DMS153 (cell line): ENCODE measurements around the gene CUL9.

ENCODE experiments used
- DNase-seq: peaks from one replicate; lab custom pipeline; 2025; lab: John Stamatoyannopoulos, UW

The CUL9 gene

DNA sequence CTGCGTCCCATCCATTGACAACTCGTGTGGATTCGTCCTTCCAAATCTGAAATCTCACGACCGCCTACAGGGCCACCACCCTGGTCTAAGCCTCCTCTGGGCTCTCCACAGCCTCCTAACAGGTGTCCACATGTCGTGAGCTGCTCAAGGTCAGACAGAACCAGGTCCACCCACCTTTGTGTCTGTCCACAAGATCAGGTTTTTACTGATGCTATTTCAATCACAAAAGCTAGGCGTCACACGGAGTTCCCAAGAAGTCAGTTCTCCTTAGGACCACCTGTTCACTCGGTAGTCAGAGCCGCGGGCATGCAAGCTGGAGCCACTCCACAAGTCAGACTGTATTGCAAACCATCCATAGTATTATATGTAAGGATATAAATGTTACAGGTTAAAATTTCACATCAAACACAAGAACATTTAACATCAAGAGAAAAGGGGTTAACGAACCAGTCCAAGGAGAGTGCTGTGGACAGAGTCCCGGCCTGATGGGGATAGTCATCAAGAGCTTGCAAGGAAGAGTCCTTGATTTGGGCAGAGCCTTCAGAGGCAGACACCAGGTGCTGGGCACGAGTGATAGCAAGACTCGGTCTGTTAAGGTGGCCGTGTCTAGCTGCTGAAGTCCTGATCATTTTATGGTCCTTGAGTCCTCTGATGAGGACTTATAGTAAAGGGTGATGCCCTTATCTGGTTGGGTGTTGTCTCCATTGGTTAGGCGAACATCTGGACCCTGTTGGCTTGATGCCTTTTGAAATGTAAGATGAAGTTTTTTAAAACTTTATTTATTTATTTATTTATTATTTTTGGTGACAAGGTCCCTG is 48.0 kb downstream of the CUL9 start:
- DNase-seq: no peak

DNA sequence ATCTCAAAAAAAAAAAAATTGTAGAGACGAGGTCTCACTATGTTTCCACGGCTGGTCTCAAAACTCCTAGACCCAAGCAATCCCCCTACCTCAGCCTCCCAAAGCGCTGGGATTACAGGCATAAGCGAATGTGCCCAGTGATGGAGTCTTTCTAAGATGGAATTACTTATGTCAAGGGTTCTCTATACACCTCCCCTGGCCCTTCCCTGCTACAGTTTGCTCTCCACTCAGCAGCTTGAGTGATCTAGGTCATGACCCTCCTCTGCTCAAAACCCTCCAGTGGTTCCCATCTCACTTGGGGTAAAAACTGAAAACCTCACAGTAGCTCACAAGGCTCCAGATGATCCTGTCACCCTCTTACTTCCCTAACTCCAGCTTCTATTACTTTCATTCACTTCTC is 49.1 kb downstream of the CUL9 start:
- no peak for DNase-seq

DNA sequence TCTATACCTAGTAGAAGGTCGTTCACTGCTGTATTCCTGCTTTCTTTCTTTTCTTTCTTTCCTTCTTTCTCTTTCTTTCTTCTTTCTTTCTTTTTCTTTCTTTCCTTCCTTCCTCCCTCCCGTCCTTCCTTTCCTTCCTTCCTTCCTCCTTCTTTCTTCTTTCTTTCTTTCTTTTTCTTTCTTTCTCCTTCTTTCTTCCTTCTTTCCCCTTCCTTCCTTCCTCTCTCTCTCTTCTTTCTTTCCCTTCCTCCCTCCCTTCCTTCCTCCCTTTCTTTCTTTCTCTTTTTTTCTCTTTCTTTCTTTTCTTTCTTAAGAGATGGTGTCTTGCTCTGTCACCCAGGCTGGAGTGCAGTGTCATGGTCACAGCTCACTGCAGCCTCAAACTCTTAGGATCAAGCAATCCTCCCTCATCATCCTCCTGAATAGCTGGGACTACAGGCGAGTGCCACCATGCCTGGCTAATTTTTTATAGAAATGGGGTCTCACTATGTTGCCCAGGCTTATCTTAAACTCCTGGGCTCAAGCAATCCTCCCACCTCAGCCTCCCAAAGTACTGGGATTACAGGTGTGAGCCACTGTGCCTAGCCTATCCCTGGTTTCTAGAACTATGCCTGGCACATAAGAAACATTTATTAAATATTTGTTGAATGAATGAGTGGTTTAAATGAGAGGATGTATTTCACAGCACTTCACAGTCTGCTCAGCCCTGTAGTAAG is 49.9 kb downstream of the CUL9 start:
- no peak for DNase-seq

DNA sequence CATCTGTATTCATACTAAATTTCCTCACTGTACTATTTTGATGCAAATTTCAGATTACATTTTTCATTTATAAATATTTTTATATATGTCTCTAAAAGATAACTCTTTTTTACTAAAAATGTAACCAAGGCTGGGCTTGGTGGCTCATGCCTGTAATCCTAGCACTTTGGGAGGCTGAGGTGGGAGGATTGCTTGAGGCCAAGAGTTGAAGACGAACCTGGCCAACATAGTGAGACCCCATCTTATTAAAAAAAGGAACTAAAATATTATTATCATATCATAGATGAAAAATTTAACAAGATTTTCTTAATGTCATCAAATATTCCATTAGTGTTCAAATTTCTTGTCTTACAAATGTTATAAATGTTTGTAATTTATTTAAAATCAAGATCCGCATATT is 53.8 kb downstream of the CUL9 start:
- DNase-seq: no peak

DNA sequence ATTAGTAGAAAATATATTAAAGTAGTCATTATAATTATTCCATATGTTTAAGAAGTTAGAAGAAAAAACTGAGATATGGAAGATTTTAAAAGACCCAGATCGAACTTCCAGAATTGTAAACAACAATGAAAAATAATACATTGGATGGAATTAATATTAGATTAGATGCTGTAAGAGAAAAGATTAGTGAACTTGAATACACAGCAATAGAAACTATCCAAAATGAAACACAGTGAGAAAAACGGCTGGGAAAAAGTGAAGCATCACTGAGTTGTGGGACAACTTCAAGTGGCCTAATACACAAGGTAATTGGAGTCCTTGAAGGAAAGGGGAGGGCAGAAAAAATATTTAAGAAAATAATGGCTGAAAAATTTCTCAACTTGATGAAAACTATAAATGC is 57.1 kb downstream of the CUL9 start:
- no peak for DNase-seq

DNA sequence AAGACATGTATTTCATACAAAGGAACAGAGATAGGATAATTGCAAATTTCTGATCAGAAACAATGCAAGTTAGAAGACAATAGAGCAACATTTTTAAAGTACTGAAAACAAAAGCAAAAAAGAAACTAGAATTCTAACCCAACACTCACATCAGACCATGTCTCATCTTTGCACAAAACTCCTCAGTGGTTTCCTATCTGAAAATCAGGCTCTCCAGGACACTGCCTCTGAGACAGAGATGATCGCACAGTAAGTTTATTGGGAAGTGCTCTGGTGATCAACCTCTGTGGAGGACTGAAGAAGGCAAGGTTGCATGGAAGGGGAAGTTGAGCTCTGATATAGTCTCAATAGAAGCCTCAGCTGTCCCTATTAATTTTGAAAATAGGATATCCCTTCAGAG is 59.0 kb downstream of the CUL9 start:
- DNase-seq: no peak

DNA sequence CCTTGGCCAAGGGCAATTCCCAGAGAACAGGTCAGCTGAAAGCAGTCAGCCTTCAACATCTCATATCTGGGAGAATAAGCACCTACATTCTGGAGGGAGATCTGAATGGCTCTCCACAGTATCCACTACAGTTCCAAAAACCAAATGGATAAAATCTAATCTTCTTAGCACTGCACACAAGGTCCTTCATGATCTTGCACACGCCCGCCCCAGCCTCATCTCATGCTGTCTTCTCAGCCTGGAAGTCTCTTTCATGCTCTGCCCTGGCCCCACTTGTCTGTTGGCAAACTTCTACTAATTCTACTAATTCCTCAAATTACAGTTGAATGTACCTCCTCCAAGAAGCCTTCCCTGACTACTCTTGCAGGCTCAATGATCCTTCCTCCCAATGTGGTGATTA is 59.5 kb downstream of the CUL9 start:
- DNase-seq: no peak

DNA sequence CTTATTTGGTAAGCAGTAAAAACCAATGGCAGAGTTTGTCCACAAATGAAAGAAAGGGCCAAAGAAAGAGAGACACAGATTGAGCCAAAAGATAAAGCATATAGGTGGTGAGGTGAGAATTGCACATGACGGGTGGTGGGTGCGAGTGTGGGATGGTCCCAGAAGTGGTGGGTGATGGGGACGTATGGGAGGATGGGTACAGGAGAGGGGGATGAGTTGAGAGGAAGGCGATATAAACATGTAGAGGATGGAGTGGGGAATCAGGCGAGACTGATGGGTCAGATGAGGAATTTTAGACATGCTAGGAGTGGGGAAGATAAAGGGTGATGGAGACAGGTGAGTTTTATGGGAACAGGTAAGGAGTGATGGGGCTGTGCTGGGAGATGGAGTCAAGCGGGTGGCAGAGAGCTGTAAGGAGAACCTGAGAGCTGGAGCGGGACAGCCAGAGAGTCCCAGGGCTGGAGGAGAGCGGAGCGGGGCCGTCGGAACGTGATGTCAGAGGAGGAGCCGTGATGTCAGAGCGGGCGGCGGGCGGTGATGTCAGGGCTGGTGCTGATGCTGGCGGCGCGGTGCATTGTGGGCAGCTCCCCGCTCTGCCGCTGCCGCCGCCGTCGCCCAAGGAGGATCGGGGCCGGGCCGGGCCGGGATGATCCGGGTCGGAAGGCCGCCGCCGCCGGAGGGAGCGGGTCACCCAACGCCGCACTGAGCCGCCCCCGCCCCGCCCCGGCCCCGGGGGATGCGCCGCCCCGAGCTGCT is 61.1 kb downstream of the CUL9 start, which contains the start of gene TTBK1:
TTBK1 (plus strand) TSS at position 574 of the 756 bp plus-strand sequence. CDS start 3,180 bp downstream, outside the sequence.
- no peak for DNase-seq

DNA sequence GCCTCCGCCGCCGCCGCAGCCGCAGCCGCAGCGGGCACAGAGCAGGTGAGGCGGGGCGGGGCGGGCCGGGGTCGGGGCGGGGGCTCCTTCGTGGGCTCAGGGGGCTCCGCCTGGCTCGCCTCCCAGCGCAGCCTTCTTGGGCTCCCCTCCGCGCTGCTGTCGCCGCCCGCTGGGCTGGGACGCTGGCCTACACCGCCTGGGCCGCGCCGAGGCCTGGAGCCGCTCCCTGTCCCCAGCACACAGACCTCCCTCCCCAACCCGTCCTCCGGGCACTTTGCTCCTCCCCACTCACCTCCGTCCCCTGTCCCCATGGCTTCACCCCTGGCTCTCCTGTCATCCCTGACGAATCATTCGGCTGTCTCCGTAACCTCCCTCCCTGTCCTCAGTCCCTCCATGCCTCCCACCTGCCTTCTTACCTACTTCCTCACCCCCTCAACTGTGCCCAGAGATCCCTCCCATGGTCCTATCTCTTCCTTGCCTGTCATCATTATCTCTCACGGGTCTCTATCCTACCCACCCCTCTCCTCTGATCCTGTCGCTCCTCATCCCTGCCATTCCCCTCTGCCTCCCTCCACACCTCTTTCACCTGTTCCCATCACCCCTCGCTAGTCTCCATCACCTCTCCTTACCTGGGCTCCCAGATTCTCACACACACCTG is 61.8 kb downstream of the CUL9 start:
- DNase-seq: no peak

DNA sequence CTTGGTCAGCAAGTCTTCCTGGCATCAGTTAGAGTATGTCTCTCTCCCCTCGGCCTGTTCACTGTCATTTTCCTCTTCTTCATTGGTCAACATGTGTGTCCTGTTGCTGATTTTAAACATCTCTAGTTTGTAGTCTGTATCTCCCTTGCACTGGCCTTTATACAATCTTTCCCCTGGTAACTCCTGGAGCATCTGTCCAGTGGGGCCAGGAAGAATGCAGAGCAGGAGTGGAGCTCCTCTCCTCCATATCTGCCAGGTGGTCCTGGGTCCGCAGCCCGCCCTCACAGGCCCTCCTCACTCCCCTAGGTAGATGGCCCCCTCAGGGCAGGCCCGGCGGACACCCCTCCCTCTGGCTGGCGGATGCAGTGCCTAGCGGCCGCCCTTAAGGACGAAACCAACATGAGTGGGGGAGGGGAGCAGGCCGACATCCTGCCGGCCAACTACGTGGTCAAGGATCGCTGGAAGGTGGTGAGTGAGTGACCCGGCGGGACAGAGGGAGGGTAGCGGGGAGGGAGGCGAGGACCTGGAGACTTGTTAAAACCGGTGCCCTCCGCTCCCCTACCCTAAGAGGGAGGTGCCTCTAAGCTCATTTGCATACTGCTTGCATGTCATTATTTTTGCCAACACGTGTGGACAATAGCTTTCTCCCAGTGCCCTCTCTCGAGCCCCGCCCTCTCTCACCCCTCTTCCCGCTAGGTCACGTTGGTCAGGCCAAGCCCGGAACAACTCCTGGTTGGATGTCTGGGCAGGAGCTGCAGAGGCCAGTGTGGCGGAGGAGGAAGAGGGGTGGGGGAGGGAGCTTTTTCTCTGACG is 64.5 kb downstream of the CUL9 start:
- peak; percentile 75 for DNase-seq

DNA sequence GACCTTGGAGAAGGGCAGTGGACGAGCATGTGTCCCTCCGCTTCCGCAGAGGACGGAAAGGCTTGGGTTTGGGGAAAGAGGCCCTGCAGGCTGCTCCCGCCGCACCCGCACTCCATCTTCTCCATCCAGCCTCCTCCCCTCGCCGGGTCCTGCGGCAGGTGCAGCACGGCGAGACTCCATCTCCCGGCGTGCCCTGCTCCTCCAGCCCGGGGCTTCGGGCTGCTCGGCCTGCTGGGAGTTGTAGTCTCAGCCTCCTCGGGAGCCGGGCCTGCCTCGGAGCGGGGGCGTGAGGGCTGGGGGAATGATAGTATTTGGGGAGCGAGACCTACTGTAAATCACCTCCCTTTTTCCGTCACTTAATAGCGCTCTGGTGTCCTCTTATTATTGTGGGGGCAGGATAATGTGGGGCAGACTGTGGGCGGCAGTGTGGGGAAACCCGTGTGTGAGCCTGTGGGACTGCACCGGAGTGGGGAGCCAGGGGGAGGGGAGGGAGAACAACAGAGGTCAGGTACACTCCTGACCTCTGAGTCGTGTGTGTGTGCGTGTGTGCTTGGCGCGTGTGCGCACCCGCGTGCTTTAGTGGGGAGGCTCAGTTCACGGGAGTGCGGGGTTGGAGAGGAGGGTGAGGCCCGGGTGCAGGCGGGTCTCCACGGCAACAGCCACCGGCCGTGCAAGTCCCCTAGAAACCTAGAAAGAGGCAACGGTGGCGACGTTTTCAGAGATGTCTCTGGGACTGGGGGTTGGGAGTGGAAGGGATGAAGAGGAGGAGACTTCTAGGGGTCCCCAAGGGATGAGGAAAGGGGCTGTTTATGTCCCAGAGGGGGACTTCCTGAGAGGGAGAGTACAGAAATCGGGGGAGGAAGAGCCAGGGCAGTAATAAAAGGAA is 65.4 kb downstream of the CUL9 start:
- DNase-seq: peak; percentile 75

DNA sequence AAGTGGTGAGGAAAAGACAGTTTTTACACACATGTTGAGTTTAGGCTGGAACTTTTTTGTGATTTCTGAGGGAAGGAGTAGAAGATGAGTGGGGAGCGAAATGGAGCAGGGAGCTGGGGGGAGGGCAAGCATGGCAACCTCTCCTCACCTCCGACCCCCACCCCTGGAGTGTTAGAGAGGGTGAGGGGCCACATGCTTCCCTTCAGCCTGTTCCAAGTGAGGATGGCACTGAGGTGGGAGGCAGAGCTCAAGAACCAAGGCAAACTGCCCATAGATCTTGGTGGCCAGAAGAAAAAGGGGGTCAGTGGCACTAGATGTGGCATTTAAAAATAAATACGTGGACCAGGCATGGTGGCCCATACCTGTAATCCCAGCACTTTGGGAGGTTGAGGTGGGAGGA is 66.1 kb downstream of the CUL9 start:
- DNase-seq: no peak

DNA sequence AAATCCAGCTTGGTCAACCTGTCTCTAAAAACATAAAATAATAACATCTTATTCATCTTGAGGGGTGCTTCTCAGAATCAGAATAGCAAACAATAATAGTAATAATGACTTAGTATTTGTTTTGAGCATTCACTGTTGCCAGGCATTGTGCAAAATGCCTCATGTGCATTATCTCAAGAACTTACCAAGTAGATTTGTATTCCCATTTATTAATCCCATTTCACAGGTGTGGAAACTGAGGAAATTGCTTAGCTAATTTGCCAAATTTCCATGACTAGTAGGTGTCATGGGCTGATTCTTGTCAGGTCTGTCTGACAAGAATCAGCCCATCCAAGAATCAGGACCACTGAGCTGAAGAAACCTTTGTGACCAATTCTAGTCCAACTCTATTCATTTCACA is 66.8 kb downstream of the CUL9 start:
- no peak for DNase-seq

DNA sequence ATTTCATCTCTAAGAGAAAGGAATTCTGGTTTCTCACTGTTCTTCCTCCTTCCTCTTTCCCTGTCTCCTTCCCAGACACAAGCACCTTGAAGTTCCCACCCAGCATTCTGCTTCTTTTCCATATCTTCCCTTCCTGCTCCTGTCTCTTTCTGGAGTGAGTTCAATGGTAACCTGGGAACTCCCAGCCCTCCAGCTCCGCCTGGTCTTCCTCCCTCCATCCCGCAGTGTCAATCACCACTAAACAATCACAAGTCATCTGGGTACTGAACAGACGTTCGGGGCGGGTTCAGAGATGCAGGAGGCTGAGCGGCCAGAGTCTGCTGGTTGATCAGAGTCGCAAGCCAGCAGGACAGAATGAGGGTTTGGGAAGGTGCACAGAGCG is 69.0 kb downstream of the CUL9 start:
- peak; percentile 61 for DNase-seq

DNA sequence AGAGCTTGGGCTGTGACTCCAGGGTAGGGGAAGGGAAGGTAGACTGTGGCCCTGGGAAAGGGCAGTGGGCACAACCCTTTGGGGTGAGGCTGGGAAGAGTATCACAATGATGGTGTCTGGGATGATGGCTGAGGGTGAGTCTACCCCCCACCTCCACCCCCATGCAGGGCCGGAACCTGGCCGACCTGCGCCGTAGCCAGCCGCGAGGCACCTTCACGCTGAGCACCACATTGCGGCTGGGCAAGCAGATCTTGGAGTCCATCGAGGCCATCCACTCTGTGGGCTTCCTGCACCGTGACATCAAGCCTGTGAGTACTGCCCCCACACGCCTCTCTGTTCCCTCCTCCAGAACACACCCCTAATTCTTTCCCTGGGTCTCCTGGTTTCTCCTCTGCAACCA is 71.4 kb downstream of the CUL9 start:
- no peak for DNase-seq

DNA sequence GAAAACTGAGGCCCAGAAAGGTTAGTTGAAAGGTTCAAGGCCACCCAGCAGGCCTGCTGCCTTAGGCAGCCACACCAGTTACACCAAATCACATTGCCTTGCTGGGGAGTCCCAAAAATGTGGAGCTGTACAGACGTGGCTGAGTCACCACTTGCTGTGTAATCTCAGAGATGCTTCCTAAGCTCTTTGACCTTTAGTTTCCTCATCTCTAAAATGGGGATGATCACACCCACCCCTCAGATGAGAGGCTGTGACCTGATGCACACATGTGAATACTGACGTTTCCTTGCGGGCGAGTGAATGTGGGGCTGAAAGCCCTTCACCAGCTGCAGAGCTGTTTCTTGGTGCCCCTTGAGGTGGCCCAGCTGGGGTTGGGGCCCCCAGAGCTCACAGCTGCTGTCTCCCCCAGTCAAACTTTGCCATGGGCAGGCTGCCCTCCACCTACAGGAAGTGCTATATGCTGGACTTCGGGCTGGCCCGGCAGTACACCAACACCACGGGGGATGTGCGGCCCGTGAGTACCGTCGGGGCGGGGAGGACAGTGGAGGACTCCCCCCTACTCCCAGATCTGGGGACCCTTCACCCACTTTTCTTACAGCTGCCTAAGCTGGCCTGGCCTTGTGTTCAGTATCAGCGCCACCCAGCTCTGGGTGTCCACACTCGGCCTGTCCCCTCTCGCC is 72.3 kb downstream of the CUL9 start:
- DNase-seq: no peak

DNA sequence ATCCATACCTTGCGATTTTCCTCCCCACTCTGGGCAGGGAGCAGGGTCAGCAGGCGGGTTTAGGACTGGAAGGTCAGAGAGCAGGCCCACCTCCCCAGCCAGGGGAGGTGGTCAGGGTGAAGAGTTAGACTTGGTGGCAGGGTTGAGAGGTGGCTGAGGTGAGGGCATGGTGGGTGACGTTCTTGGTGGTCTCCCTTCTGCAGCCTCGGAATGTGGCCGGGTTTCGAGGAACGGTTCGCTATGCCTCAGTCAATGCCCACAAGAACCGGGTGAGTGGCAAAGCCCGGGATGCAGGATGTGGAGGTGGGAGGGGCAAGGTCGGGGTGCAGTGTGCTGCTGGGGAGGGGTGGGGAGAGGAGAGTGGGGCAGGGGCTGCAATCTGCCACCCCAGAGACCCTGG is 72.8 kb downstream of the CUL9 start:
- DNase-seq: no peak

DNA sequence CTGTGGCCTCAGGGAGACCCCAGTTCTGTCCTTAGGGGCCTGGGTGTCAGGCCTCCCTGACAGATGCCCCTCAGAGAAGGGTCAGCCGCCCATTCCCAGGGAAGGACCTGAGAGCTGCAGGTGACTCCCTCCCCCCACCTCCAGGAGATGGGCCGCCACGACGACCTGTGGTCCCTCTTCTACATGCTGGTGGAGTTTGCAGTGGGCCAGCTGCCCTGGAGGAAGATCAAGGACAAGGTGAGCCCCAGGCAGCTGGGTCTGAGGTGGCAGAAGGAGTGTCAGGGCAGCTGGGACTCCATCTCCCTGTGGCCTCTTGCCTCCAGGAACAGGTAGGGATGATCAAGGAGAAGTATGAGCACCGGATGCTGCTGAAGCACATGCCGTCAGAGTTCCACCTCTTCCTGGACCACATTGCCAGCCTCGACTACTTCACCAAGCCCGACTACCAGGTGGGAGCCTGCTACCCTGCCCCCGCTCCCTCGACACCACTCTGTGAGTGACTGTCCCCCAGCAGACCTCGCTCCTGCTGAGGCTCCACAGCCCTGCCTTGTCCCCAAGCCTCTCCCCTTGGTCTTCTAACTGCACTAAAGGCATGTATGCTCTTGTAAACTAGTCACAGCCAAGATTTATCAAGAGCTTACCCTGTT is 73.5 kb downstream of the CUL9 start:
- DNase-seq: no peak

DNA sequence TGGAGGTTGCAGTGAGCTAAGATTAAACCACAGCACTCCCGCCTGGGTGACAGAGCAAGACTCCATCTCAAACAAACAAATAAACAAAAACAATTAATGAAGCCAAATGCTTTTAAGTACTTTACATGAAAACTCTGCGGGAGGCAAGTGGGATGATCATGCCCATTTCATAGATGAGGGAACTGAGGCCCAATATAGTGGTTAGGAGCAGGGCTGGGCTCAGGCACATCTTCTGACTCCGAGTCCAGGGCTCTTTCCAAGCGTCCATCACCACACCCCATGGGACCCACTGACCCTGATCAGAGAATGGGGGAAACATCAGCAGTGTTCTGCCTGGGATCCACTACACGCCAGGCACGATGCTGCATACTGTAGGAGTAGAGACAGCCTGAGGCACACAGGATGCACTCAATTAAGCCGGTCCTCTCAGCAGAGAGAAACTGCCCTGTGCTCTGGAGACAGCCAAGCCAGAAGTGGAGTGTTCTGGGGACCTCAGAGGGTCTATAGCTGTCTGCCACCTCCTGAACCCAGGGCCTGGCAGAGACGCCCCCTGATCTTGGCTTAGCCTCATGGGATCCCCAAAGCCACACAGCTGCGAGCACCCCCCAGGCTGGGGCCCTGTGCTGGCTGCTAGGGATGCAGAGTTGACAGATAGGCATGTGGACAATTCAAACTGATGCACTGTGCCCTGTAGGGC is 74.8 kb downstream of the CUL9 start:
- DNase-seq: no peak
